T-helper 1 cell treated with Interleukin-12 subunit alpha and Interleukin-12 subunit beta and Interleukin-4 antibody, amounts not matched to agents 30 μg/mL and 1 μg/mL, for 36 hours (primary cell): ENCODE results near the gene HMCN2.
"Not testable (repeated sequence)": the region's sequence is repeated elsewhere in the genome, so short reads cannot be mapped to it uniquely, and the experiment has no call there.

Experiments
- H3K27ac Mint-ChIP-seq: one replicate; pipeline ENCODE4 v1.8.0; 2021; ENCODE audit warnings: mild to moderate bottlenecking, mixed read lengths
- H3K27me3 Mint-ChIP-seq: one replicate; pipeline ENCODE4 v1.8.0; 2021; ENCODE audit warnings: low read depth, mixed read lengths
- H3K36me3 Mint-ChIP-seq: one replicate; pipeline ENCODE4 v1.8.0; 2021; ENCODE audit warnings: low read depth, mixed read lengths
- H3K4me1 Mint-ChIP-seq: one replicate; pipeline ENCODE4 v1.8.0; 2021; ENCODE audit warnings: low read depth, mixed read lengths
- H3K4me3 Mint-ChIP-seq: one replicate; pipeline ENCODE4 v1.8.0; 2021; ENCODE audit warnings: mild to moderate bottlenecking, moderate library complexity, mixed read lengths
- H3K9me3 Mint-ChIP-seq: one replicate; pipeline ENCODE4 v1.8.0; 2021; ENCODE audit warnings: mixed read lengths

The HMCN2 gene

GRCh38 chr9:130430232-130430631, 164.7 kb downstream of the HMCN2 start:
- H3K27ac Mint-ChIP-seq, result no peak overlapping the region
- no peaks in the 10 kb centered on the region for H3K9me3 Mint-ChIP-seq
- no peak overlapping the region for H3K4me3 Mint-ChIP-seq
- H3K4me1 Mint-ChIP-seq, result no peaks in the 10 kb centered on the region
- H3K27me3 Mint-ChIP-seq, result peaks cover 21% of the 10 kb centered on the region
- H3K36me3 Mint-ChIP-seq, result no peaks in the 10 kb centered on the region

DNA sequence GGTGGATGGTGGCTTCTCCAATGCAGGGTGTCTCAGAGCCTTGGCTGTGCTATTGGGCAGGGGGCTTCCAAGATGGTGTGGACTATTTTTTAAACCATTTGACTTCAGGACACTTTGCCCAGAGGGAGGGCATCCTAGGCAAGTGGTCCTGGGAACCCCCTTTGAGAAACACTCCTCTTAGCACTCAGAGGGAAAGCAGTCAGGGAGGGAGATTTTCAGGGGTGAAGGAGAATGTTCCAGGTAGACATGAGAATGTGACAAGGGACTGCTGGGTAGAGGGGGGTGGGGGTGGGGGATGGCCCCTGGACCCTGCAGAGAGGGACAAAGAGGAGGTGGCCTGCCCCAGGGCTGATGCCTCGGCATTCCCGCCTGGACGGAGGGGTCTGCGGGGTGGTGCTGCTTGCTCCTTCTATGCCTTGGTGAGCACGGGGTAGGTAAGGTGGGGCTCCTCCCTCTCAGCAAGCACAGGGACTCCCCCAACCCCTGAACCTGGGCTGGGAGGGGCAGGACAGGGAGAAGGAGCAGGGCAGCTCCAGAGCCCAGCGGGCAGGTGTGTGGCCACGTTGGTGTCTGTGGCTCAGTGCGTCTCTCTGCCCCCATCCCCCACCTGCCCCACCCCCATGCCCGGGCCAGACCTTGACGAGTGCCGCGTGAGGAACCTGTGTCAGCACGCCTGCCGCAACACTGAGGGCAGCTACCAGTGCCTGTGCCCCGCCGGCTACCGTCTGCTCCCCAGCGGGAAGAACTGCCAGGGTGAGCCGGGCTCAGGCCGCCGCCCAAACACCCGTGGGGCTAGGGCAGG, 165.4 kb downstream of the HMCN2 start:
- Mint-ChIP-seq H3K4me1 (no peaks in the 10 kb centered on the region), H3K27me3 (peaks cover 23% of the 10 kb centered on the region), H3K9me3 (no peaks in the 10 kb centered on the region), H3K27ac (no peak overlapping the region), H3K4me3 (no peak overlapping the region), H3K36me3 (no peaks in the 10 kb centered on the region)

DNA sequence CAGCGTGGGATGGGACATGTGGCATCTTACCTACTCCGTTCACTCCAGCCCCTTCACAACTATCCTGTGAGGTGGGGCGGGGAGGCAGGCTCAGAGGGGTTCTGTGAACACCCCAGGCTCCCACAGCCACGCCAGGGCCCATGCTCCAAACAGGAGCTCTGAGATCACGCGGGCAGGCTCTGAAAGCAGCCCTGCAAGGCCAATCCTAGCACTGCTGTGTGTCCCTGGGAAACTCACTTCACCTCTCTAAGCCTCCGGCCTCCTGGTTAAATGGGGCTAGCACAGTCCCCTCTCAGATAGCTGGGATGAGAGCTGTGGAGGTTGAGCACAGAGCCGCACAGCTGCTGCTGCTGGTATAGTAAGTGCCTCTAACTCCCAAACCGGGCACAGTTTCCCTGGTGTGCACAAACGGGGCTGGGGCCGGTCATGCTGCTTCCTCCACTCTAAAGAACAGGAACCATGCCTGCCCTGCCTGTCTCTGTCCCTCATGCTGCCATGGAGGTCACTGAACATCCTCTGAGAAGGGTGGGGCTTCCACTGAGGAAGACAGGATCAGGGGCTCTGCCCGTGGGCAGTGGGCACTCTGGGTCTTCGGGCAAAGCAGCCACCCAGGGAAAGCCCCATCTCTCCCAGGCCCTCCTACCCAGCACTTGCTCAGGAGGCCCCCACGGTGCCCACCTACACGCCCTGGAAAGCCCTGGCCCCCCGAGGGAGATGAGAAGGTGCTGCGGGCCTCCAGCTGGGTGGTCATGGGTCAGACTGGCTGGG, 166.2 kb downstream of the HMCN2 start:
- Mint-ChIP-seq H3K36me3 (no peaks in the 10 kb centered on the region), H3K4me3 (no peak overlapping the region), H3K9me3 (no peaks in the 10 kb centered on the region), H3K27me3 (peaks cover 26% of the 10 kb centered on the region), H3K27ac (no peak overlapping the region), H3K4me1 (no peaks in the 10 kb centered on the region)

DNA sequence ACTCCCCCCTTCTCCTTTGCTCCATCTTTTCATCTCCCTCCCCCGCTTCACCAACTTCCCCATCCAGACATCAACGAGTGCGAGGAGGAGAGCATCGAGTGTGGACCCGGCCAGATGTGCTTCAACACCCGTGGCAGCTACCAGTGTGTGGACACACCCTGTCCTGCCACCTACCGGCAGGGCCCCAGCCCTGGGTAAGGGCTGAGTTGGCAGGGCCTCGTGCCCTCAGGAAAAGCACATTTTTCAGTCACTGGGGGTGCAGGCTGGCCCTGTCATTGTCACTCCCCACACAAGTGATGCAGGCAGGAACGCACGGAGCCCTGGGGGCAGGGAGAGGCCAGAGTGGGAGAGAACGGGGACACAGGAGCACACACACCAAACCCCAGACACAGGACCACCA, 166.8 kb downstream of the HMCN2 start:
- H3K27me3 Mint-ChIP-seq, result peaks cover 31% of the 10 kb centered on the region
- no peak overlapping the region for H3K4me3 Mint-ChIP-seq
- H3K4me1 Mint-ChIP-seq, result no peaks in the 10 kb centered on the region
- no peaks in the 10 kb centered on the region for H3K36me3 Mint-ChIP-seq
- H3K9me3 Mint-ChIP-seq, result no peaks in the 10 kb centered on the region
- H3K27ac Mint-ChIP-seq, result no peak overlapping the region

GRCh38 chr9:130432796-130433167, 167.2 kb downstream of the HMCN2 start:
- no peaks in the 10 kb centered on the region for H3K4me1 Mint-ChIP-seq
- H3K4me3 Mint-ChIP-seq, result no peak overlapping the region
- H3K36me3 Mint-ChIP-seq, result no peaks in the 10 kb centered on the region
- peaks cover 31% of the 10 kb centered on the region for H3K27me3 Mint-ChIP-seq
- H3K27ac Mint-ChIP-seq, result no peak overlapping the region
- H3K9me3 Mint-ChIP-seq, result no peaks in the 10 kb centered on the region

DNA sequence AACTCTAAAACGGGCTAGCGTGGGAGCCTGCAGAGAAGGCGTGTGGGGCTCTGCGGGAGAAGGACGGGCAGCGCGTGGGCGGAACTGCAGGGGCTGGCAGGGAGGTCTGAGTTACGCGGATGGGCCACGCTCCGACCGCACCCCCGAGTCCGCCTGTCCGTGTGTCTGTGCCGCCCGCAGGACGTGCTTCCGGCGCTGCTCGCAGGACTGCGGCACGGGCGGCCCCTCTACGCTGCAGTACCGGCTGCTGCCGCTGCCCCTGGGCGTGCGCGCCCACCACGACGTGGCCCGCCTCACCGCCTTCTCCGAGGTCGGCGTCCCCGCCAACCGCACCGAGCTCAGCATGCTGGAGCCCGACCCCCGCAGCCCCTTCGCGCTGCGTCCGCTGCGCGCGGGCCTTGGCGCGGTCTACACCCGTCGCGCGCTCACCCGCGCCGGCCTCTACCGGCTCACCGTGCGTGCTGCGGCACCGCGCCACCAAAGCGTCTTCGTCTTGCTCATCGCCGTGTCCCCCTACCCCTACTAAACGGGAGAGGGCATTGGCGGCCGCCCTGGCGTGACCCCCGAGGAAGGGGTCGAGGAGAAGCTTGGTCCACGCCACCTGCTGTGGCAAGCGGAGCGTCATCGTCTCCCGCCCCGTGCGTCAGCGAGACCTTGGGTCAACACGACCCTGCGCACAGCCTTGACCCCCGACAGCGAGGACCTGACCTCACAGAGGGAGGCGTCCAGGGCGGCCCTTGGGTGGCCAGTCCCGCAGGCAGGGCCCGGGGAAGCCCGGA, 167.8 kb downstream of the HMCN2 start:
- no peaks in the 10 kb centered on the region for H3K36me3 Mint-ChIP-seq
- no peaks in the 10 kb centered on the region for H3K9me3 Mint-ChIP-seq
- H3K27me3 Mint-ChIP-seq, result peaks cover 31% of the 10 kb centered on the region
- no peak overlapping the region for H3K27ac Mint-ChIP-seq
- H3K4me3 Mint-ChIP-seq, result no peak overlapping the region
- H3K4me1 Mint-ChIP-seq, result no peaks in the 10 kb centered on the region

DNA sequence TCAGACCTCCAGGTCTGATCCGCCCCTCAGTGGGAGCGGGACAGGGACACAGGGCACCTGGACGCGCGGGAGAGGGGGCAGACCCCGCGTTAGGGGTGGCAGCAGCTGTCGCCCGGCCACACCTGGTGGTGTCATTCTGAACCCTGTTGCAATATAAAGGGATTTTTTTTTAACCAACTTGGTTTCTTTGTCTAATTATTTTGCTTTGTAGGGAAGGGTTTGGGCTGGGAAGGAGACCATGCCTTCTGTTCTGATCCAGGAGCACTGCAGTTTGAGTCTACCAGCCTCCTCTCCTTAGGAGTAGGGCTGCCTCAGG, 168.3 kb downstream of the HMCN2 start:
- no peaks in the 10 kb centered on the region for H3K36me3 Mint-ChIP-seq
- no peak overlapping the region for H3K4me3 Mint-ChIP-seq
- H3K4me1 Mint-ChIP-seq, result no peaks in the 10 kb centered on the region
- no peak overlapping the region for H3K27ac Mint-ChIP-seq
- H3K9me3 Mint-ChIP-seq, result no peaks in the 10 kb centered on the region
- H3K27me3 Mint-ChIP-seq, result peaks cover 31% of the 10 kb centered on the region

DNA sequence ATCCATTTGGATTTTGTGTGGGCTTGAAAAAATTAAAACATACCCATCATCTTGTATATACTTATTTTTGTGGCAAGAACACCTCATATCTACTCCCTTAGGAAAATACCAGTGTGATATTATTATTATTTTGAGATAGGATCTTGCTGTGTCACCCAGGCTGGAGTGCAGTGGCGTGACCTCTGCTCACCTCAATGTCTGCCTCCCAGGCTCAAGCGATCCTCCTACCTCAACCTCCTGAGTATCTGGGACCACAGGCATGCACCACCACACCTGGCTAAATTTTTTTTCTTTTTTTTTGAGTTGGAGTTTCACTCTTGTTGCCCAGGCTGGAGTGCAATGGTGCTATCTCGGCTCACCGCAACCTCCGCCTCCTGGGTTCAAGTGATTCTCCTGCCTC, 169.1 kb downstream of the HMCN2 start:
- H3K27ac Mint-ChIP-seq, H3K4me1 Mint-ChIP-seq, H3K4me3 Mint-ChIP-seq, H3K36me3 Mint-ChIP-seq, H3K9me3 Mint-ChIP-seq: not testable (repeated sequence)
- peaks cover 34% of the 10 kb centered on the region for H3K27me3 Mint-ChIP-seq

DNA sequence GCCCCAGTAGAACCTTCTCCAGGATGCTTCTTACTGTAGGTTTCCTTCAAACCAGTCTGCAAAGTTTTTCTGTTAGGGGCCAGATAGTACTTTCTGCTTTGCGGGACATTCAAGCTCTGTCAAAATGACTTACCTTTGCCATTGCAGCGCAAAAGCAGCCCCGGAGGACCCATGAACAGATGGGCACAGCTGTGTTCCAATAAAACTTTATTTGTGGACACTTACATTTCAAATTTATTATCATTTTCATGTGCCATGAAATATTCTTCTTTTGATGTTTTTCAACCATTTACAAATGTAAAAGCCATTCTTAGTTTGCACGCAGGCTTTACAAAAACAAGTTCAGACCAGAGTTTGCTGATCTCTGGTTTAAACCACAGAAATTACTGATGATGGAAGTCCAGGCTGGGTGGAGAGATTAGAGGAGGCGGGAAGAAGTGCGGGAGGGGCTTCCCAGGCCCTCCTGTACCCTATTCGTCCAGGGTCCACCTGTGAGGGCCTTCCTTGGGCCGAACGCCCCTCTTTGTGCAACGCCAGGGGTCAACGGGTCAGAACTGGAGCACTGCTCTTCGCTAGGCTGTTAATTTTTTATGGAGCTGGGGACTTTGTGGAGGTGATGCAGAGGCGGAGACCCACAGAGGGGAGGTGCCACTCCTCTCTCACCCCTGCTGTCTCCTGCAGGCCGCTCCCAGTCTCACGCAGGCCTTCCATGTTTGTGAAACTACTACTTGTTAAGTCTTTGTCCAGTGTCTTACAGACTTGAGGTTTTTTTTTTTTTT, 171.6 kb downstream of the HMCN2 start:
- Mint-ChIP-seq H3K36me3 (peaks cover 2% of the 10 kb centered on the region), H3K4me3 (no peak overlapping the region), H3K27me3 (peaks cover 46% of the 10 kb centered on the region), H3K4me1 (no peaks in the 10 kb centered on the region), H3K27ac (no peak overlapping the region), H3K9me3 (peaks cover 19% of the 10 kb centered on the region)

DNA sequence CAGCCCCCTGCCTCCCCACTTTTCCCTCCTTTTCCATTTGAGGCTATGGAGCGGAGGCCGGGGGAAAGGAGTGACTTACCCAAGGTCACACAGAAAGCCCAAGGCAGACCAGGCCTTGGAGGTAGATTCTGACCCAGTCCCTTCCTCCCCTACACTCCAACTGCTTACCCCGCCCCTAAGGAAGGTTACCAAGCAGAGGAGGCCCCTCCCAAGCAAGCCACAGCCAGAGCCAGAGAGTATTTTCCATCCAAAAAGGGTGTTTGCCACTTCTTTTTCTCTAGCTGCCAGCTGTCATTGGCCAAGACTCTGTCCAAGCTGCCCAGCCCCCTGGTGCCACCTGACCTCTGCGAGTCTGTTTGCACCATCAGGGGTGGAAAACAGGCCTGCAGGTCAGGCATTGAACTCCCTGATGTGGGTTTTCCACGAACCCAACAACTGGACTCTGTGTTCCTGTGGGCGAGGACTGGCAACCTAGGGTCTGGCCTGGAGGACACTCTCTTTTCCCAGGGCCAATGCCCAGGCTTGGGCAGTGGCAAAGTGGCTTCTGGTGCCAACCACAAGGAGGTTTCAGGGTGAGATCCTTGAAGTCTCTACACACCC, 172.9 kb downstream of the HMCN2 start:
- H3K4me3 Mint-ChIP-seq, result no peak overlapping the region
- peaks cover 2% of the 10 kb centered on the region for H3K36me3 Mint-ChIP-seq
- H3K27me3 Mint-ChIP-seq, result peaks cover 43% of the 10 kb centered on the region
- peaks cover 19% of the 10 kb centered on the region for H3K9me3 Mint-ChIP-seq
- H3K27ac Mint-ChIP-seq, result no peak overlapping the region
- no peaks in the 10 kb centered on the region for H3K4me1 Mint-ChIP-seq

- no peak overlapping the region for H3K27ac Mint-ChIP-seq
- no peak overlapping the region for H3K4me3 Mint-ChIP-seq
- peaks cover 2% of the 10 kb centered on the region for H3K4me1 Mint-ChIP-seq
- H3K27me3 Mint-ChIP-seq, result peaks cover 39% of the 10 kb centered on the region
- peaks cover 19% of the 10 kb centered on the region for H3K9me3 Mint-ChIP-seq
- H3K36me3 Mint-ChIP-seq, result peaks cover 4% of the 10 kb centered on the region
Observed at GRCh38 chr9:130441031-130441430, 175.5 kb downstream of the HMCN2 start.

DNA sequence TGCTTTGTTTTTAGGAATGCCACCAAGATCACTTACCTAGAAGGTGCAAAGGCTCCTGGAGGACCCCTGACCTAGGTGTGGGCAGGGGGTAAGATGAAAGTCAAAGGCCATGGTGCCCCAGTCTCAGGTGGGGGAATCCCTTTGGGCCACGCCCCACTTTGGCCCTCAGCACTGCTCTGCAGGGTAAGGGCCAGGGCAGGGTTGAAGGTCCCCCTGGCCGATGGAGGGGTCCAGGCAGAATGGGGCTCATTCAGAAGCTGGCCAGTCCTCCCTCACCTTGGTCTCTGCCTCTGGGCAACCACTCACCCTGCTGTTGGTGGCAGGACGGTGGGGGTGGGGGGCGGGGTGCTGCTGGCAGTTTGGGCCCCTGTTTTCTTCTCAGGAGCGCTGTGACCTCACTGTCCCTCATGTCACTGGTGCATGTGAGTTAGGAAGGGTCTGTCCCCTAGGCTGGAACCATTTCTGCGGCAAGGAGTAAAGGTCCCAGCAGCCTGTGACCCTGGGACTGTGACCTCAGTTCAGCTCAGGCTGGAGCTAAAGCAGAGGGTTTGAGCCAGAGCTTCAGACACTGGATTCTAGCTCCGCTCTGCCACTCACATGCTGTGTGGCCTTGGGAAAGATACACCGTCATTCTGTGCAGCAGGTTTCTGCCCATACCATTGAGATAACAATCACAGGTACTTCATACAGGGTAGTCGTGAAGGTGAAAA, 177.3 kb downstream of the HMCN2 start:
- Mint-ChIP-seq H3K27me3 (peaks cover 32% of the 10 kb centered on the region), H3K36me3 (peaks cover 4% of the 10 kb centered on the region), H3K9me3 (peaks cover 19% of the 10 kb centered on the region), H3K4me1 (peaks cover 8% of the 10 kb centered on the region), H3K4me3 (no peak overlapping the region), H3K27ac (no peak overlapping the region)

DNA sequence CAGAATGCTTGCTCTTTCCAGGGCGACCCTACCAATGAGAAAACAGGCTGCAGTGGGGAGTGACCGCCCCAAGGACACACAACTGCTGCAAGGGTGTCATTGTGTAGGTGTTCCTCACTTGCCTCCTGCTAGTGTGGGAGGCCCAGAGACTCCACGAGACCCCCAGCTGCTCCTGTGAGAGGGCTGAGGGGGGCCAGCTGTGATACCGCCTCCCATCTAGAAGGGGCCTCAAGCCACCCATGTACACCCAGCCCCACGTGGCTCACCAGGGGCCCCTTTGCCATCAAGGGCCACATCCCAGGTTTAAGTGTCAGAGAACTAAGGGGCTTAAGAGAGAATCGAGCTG, 177.9 kb downstream of the HMCN2 start:
- peak overlapping the region; percentile 17 for H3K4me3 Mint-ChIP-seq
- peaks cover 19% of the 10 kb centered on the region for H3K9me3 Mint-ChIP-seq
- H3K27me3 Mint-ChIP-seq, result peaks cover 32% of the 10 kb centered on the region
- H3K27ac Mint-ChIP-seq, result no peak overlapping the region
- peaks cover 4% of the 10 kb centered on the region for H3K36me3 Mint-ChIP-seq
- H3K4me1 Mint-ChIP-seq, result peaks cover 12% of the 10 kb centered on the region
